Endothelial cell of umbilical vein (primary cell): ENCODE measurements around the gene CPNE1. TPM values are rescaled to one million over a fixed set of nuclear protein-coding genes. Genes with fewer than 3 reads are reported as not detected.

ENCODE experiments used
- BruUV-seq: library from RNA; stranded (reverse); fragments of 400-500 nt; replicated peaks from 2 replicates; lab custom pipeline; 2021; lab: Mats Ljungman, UMichigan
- CTCF ChIA-PET: fragments of 300-600, 350-600 bp; sonication (Branson Sonifier 250); formaldehyde crosslinking; loops from one replicate; lab custom pipeline; 2021; ENCODE audit warnings: antibody characterized with exemption, inconsistent platforms; lab: Charles Lee
- POLR2A ChIA-PET: fragments of 300-600, 350-600 bp; sonication (Branson Sonifier 250); formaldehyde crosslinking; loops from one replicate; lab custom pipeline; 2021; ENCODE audit warnings: antibody characterized with exemption, inconsistent platforms; lab: Charles Lee
- DNase-seq: peaks from one replicate; pipeline ENCODE4 v3.0.0-alpha.2; 2011; ENCODE audit warnings: low read depth, low spot score
- FAIRE-seq: peaks from 2 replicates; lab custom pipeline; 2011; peaks lifted over from hg19 to GRCh38; lab: Jason Lieb, UNC
- H2AFZ ChIP-seq: 2 replicates; pipeline ENCODE4 v1.6.0; 2012; ENCODE audit warnings: low read depth, low read length, control low read depth, inconsistent platforms
- H3K27ac ChIP-seq: 2 replicates; pipeline ENCODE4 v1.5.1; 2011; ENCODE audit warnings: low read depth, mild to moderate bottlenecking, control low read depth, low read length, moderate library complexity; ENCODE audit not compliant: insufficient read depth
- H3K27me3 ChIP-seq, 2 experiments: 2 replicates each; pipeline versions ENCODE4 v1.6.0 to v1.6.1; 2011; ENCODE audit warnings: low read length in 2 of 2, mixed read lengths in 1 of 2; ENCODE audit not compliant: control insufficient read depth in 2 of 2, insufficient read depth in 2 of 2
- H3K36me3 ChIP-seq, 2 experiments: 2 replicates in 1 of 2; 3 replicates in 1 of 2; pipeline ENCODE4 v1.5.1; 2011; ENCODE audit warnings: low read length in 2 of 2, mild to moderate bottlenecking in 1 of 2, moderate library complexity in 1 of 2; ENCODE audit not compliant: control insufficient read depth in 2 of 2, insufficient read depth in 2 of 2; ENCODE audit errors: extremely low read depth in 1 of 2
- H3K4me1 ChIP-seq: 3 replicates; pipeline ENCODE4 v1.5.1; 2011; ENCODE audit warnings: mild to moderate bottlenecking, low read length; ENCODE audit not compliant: control insufficient read depth, insufficient read depth; ENCODE audit errors: extremely low read depth
- H3K4me2 ChIP-seq: 2 replicates; pipeline ENCODE4 v1.6.1; 2011; ENCODE audit warnings: low read length, control low read depth, mixed read lengths; ENCODE audit not compliant: insufficient read depth
- H3K4me3 ChIP-seq, 3 experiments: fragments of 200-600 bp in 1 of 3; sonication (generic), shearing (Covaris generic) in 1 of 3; replicated peaks in 1 of 3; 2 replicates each; pipeline ENCODE4 v1.5.1; 2011 to 2016; ENCODE audit warnings: control low read depth in 3 of 3, low read length in 3 of 3, mild to moderate bottlenecking in 2 of 3, inconsistent platforms in 1 of 3, low read depth in 1 of 3, moderate library complexity in 1 of 3; ENCODE audit not compliant: insufficient read depth in 1 of 3
- H3K79me2 ChIP-seq: 2 replicates; pipeline ENCODE4 v1.6.0; 2012; ENCODE audit warnings: low read length, inconsistent platforms; ENCODE audit not compliant: control insufficient read depth, insufficient read depth
- H3K9ac ChIP-seq: replicated peaks from 2 replicates; pipeline ENCODE3; 2011; ENCODE audit warnings: low read length, control low read depth; ENCODE audit not compliant: insufficient read depth; ENCODE audit errors: extremely low read depth
- H3K9me1 ChIP-seq: replicated peaks from 3 replicates; pipeline ENCODE4 v1.6.0; 2011; ENCODE audit warnings: mild to moderate bottlenecking, low read length; ENCODE audit not compliant: control insufficient read depth, insufficient read depth; ENCODE audit errors: extremely low read depth
- H3K9me3 ChIP-seq: replicated peaks from 2 replicates; pipeline ENCODE4 v1.5.1; 2012; ENCODE audit warnings: low read length, inconsistent platforms; ENCODE audit not compliant: control insufficient read depth, insufficient read depth
- H4K20me1 ChIP-seq: replicated peaks from 2 replicates; pipeline ENCODE3; 2011; ENCODE audit warnings: mild to moderate bottlenecking, low read length; ENCODE audit not compliant: control insufficient read depth, insufficient read depth; ENCODE audit errors: extremely low read depth
- EZH2 ChIP-seq: IDR thresholded peaks from 2 replicates; pipeline ENCODE4 v1.6.1; 2012; ENCODE audit warnings: borderline replicate concordance, low read depth, mild to moderate bottlenecking, moderate library complexity, low read length, inconsistent platforms; ENCODE audit not compliant: severe bottlenecking
- FOS ChIP-seq: IDR thresholded peaks from 2 replicates; pipeline ENCODE4 v1.6.1; 2011; ENCODE audit warnings: mild to moderate bottlenecking, low read length, moderate library complexity, borderline replicate concordance; ENCODE audit not compliant: insufficient read depth
- GATA2 ChIP-seq: IDR thresholded peaks from 2 replicates; pipeline ENCODE4 v1.7.0; 2011; ENCODE audit warnings: low read depth, mild to moderate bottlenecking, moderate library complexity, mixed read lengths, low read length; ENCODE audit not compliant: insufficient read length, insufficient read depth
- JUN ChIP-seq: IDR thresholded peaks from 2 replicates; pipeline ENCODE4 v1.6.1; 2011; ENCODE audit warnings: borderline replicate concordance, low read depth; ENCODE audit not compliant: insufficient read length, insufficient read depth
- MYC ChIP-seq: IDR thresholded peaks from one replicate; pipeline ENCODE4 v1.6.1; 2011; ENCODE audit warnings: mild to moderate bottlenecking, low read depth, low read length
- POLR2A ChIP-seq: IDR thresholded peaks from 2 replicates; pipeline ENCODE4 v1.6.1; 2012; ENCODE audit warnings: low read depth, mild to moderate bottlenecking, control low read depth, low read length
- POLR2AphosphoS5 ChIP-seq: IDR thresholded peaks from 2 replicates; pipeline ENCODE4 v1.6.1; 2012; ENCODE audit warnings: low read depth, mild to moderate bottlenecking, control low read depth, low read length, moderate library complexity; ENCODE audit not compliant: insufficient read depth
- dilution Hi-C: fragments of 300-500 bp; cut with MboI; formaldehyde crosslinking; loops from one replicate; pipeline ENCODE4 v1.15.0; 2019; ENCODE audit warnings: low sequenced_read_pairs; ENCODE audit not compliant: extremely low pct_ligation_motif_present
- intact Hi-C: fragments of 100-400 bp; cut with micrococcal nuclease; formaldehyde crosslinking; loops from one replicate; pipeline ENCODE4 v1.10.0; 2022
- polyA plus RNA-seq, 4 experiments: library from polyadenylated mRNA; depleted of rRNA in 3 of 4; stranded (reverse) in 3 of 4; unstranded in 1 of 4; fragments of >200 nt; gene quantifications; 2 replicates each; pipeline versions ENCODE4 v1.2.1 to v1.2.3, GENCODE V29; 2011 to 2012; ENCODE audit warnings: missing spikeins in 1 of 4
- total RNA-seq: library from RNA; stranded (reverse); gene quantifications from 2 replicates; pipeline ENCODE4 v1.2.3, GENCODE V29; 2021
- TF ChIP-seq, protein P1 (sequence below): IDR thresholded peaks from 2 replicates; pipeline ENCODE4 v1.6.1; 2011; ENCODE audit not compliant: insufficient read depth, insufficient read length
- TF ChIP-seq, protein P2 (sequence below), 2 donors: IDR thresholded peaks; 1 replicate in 1 of 2; 2 replicates in 1 of 2; pipeline ENCODE4 v1.5.1; 2011; ENCODE audit warnings: low read length in 2 of 2, mild to moderate bottlenecking in 2 of 2, moderate library complexity in 2 of 2, control low read depth in 1 of 2, inconsistent platforms in 1 of 2, low read depth in 1 of 2; ENCODE audit not compliant: insufficient read depth in 1 of 2; ENCODE audit errors: extremely low read depth in 1 of 2

CPNE1 gene
- total and polyA plus RNA-seq, 2 donors (not counting 3 experiments of a cell fraction or from before 2014, with no cell fraction given) = 244 to 316 TPM

DNA sequence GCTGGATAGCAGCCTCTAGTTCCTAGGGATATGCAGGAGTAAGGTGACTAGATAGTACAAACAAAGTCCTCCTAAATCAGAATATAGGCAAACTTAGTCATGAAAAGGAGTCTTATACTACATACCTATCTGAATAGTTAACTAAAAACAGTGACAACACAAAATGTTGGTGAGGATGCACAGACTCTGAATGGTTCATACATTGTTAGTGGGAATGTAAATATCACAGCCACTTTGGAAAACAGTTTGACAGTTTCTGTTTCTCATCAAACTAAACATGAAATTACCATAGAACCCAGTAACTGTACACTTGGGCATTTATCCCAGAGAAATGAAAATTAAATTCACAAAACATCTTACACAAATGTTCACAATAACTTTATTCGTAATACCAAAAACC is 17.3 kb upstream of the CPNE1 start:
- Histone ChIP-seq H3K9ac (no peak overlapping the region), H3K4me2 (no peak overlapping the region), H3K36me3 (peaks cover 0 to 2% of the 10 kb centered on the region in 2 experiments), H2AFZ (no peak overlapping the region), H3K9me1 (no peaks in the 10 kb centered on the region), H3K9me3 (no peaks in the 10 kb centered on the region), H3K79me2 (no peaks in the 10 kb centered on the region), H3K27me3 (no peaks in the 10 kb centered on the region), H3K27ac (no peak overlapping the region), H4K20me1 (no peaks in the 10 kb centered on the region), H3K4me3 (no peak overlapping the region), H3K4me1 (no peaks in the 10 kb centered on the region)
- ChIA-PET POLR2A (no interaction called here), CTCF (interaction anchor here (0.5 to 0.9 kb wide), 2 partner anchors 8 to 1033 kb away, joined by 3 to 4 read pairs; no protein-coding TSS in a partner anchor)
- intact Hi-C loops (no loop called here), dilution Hi-C loops (no loop called here)
- DNase-seq = no peak
- BruUV-seq = no TSS peak
- FAIRE-seq = no peak
- TF ChIP-seq POLR2A = no peak
- TF ChIP-seq GATA2 = no peak
- no peak for TF ChIP-seq JUN
- no peak for TF ChIP-seq MYC

DNA sequence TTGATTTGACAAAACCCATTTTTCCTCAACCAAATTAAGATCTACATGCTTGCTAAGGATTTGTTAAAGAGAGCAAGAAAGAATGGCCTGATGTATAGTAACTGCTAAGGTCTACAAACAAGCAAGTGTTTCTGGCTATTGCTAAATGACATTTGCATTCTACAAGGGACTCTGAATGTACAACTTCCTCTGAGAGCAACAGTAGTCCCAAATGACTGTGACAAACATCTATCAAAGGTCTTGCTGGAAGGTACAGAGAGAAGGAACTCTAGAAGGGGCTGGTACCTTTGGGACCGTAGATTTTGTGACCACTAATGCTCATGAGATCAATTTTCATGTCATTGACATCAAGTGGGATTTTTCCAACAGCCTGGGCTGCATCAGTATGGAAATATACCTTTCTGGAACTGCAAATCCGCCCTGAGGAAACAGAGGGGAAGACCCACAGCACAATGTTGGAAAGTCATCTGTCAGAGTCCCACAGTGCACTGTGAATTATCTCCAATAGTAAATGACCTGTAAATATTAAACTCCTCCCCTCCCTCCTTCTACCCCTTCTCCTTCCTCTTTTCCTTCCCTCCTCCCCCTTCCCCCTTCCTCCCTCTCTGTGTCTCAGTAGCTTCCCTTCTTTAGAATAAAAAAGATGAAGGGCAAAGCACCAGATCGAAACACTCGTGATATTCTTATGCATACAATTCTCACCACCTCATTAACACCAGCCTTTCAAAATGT is 15.9 kb upstream of the CPNE1 start:
- H3K79me2 ChIP-seq = no peaks in the 10 kb centered on the region
- dilution Hi-C loops (no loop called here), intact Hi-C loops (no loop called here)
- no peaks in the 10 kb centered on the region for H3K9me1 ChIP-seq
- CTCF ChIA-PET = no interaction called here
- FAIRE-seq (no peak), DNase-seq (no peak)
- no peak overlapping the region for H3K9ac ChIP-seq
- H3K36me3 ChIP-seq = no peaks in the 10 kb centered on the region
- H3K4me2 ChIP-seq = no peak overlapping the region
- H2AFZ ChIP-seq = no peak overlapping the region
- H3K9me3 ChIP-seq = no peaks in the 10 kb centered on the region
- no peaks in the 10 kb centered on the region for H3K4me1 ChIP-seq
- no peak for TF ChIP-seq JUN
- TF ChIP-seq POLR2AphosphoS5 = no peak
- TF ChIP-seq, protein P1, sequence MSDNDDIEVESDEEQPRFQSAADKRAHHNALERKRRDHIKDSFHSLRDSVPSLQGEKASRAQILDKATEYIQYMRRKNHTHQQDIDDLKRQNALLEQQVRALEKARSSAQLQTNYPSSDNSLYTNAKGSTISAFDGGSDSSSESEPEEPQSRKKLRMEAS = no peak
- TF ChIP-seq EZH2 = no peak
- TF ChIP-seq POLR2A = no peak
- TF ChIP-seq, protein P2, sequence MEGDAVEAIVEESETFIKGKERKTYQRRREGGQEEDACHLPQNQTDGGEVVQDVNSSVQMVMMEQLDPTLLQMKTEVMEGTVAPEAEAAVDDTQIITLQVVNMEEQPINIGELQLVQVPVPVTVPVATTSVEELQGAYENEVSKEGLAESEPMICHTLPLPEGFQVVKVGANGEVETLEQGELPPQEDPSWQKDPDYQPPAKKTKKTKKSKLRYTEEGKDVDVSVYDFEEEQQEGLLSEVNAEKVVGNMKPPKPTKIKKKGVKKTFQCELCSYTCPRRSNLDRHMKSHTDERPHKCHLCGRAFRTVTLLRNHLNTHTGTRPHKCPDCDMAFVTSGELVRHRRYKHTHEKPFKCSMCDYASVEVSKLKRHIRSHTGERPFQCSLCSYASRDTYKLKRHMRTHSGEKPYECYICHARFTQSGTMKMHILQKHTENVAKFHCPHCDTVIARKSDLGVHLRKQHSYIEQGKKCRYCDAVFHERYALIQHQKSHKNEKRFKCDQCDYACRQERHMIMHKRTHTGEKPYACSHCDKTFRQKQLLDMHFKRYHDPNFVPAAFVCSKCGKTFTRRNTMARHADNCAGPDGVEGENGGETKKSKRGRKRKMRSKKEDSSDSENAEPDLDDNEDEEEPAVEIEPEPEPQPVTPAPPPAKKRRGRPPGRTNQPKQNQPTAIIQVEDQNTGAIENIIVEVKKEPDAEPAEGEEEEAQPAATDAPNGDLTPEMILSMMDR (IDR thresholded peaks at IDR 0.05; ENCODE audit: extremely low read depth in 1 of 2, insufficient read depth in 1 of 2, low read depth in 1 of 2, low read length in 2 of 2) = no peak
- TF ChIP-seq FOS = no peak
- no peak for TF ChIP-seq MYC
- TF ChIP-seq GATA2 = no peak
- no peaks in the 10 kb centered on the region for H4K20me1 ChIP-seq
- H3K4me3 ChIP-seq = no peak overlapping the region
- H3K27me3 ChIP-seq = no peaks in the 10 kb centered on the region
- no TSS peak for BruUV-seq
- POLR2A ChIA-PET = no interaction called here
- H3K27ac ChIP-seq = no peak overlapping the region
